HEK293 (cell line): ENCODE measurements around the gene STRA8.

Experiments used
- CTCF ChIA-PET: fragments of 350-600 bp; formaldehyde crosslinking; extraction: SDS; loops from one replicate; lab custom pipeline; 2021; ENCODE audit warnings: antibody characterized with exemption; lab: Yijun Ruan, JAX
- POLR2A ChIA-PET: fragments of 300-600 bp; formaldehyde crosslinking; extraction: SDS; loops from one replicate; lab custom pipeline; 2020; ENCODE audit warnings: antibody characterized with exemption, inconsistent platforms; lab: Yijun Ruan, JAX
- H3K27ac ChIP-seq: fragments of 200-500 bp; sonication (Bioruptor generic); 2 replicates; pipeline ENCODE4 v1.5.1; 2014; ENCODE audit warnings: low read depth, low read length, control low read depth, inconsistent platforms; ENCODE audit errors: extremely low read depth
- H3K36me3 ChIP-seq, 2 experiments: fragments of 200-500 bp in 1 of 2; sonication (Bioruptor generic) in 1 of 2; 1 replicate in 1 of 2; 2 replicates in 1 of 2; pipeline ENCODE4 v1.5.1; 2014 to 2017; ENCODE audit warnings: inconsistent platforms in 2 of 2, low read length in 2 of 2; ENCODE audit not compliant: control insufficient read depth in 2 of 2, insufficient read depth in 1 of 2
- H3K4me1 ChIP-seq: fragments of 200-500 bp; sonication (Bioruptor generic); 2 replicates; pipeline ENCODE4 v1.5.1; 2014; ENCODE audit warnings: mild to moderate bottlenecking, low read length, inconsistent platforms; ENCODE audit not compliant: control insufficient read depth, insufficient read depth
- H3K4me3 ChIP-seq: 2 replicates; pipeline ENCODE4 v1.5.1; 2011; ENCODE audit warnings: low read depth, mild to moderate bottlenecking, control low read depth, low read length, moderate library complexity
- H3K9me3 ChIP-seq: fragments of 200-500 bp; sonication (Bioruptor generic); 2 replicates; pipeline ENCODE4 v1.5.1; 2014; ENCODE audit warnings: low read depth, low read length, inconsistent platforms; ENCODE audit not compliant: control insufficient read depth, insufficient read depth
- ELK4 ChIP-seq: IDR thresholded peaks from 2 replicates; pipeline ENCODE4 v1.6.1; 2011; ENCODE audit warnings: mild to moderate bottlenecking, low read depth, low read length, borderline replicate concordance
- HOXC10 ChIP-seq: sonication (generic); formaldehyde crosslinking; IDR thresholded peaks from 2 replicates; pipeline ENCODE4 v1.8.1; 2023; ENCODE audit warnings: mild to moderate bottlenecking, missing genetic modification reagents
- IKZF3 ChIP-seq: fragments of 450-650 bp; IDR thresholded peaks from 2 replicates; pipeline ENCODE4 v1.5.0; 2018; ENCODE audit warnings: missing biosample characterization, mild to moderate bottlenecking, missing genetic modification characterization, moderate library complexity
- PRDM1 ChIP-seq: fragments of 450-650 bp; formaldehyde crosslinking; IDR thresholded peaks from 2 replicates; pipeline ENCODE4; 2016; ENCODE audit warnings: missing biosample characterization, missing genetic modification characterization
- SCRT1 ChIP-seq: fragments of 450-650 bp; formaldehyde crosslinking; IDR thresholded peaks from 2 replicates; pipeline ENCODE4 v1.5.1; 2016; ENCODE audit warnings: missing biosample characterization, missing genetic modification characterization, borderline replicate concordance
- SCRT2 ChIP-seq: fragments of 450-650 bp; formaldehyde crosslinking; IDR thresholded peaks from 2 replicates; pipeline ENCODE4 v1.5.1; 2016; ENCODE audit warnings: missing biosample characterization, missing genetic modification characterization
- SP7 ChIP-seq: fragments of 450-650 bp; formaldehyde crosslinking; IDR thresholded peaks from 2 replicates; pipeline ENCODE4 v1.5.1; 2016; ENCODE audit warnings: missing biosample characterization, missing genetic modification characterization
- WT1 ChIP-seq: fragments of 450-650 bp; formaldehyde crosslinking; IDR thresholded peaks from 2 replicates; pipeline ENCODE4 v1.5.1; 2016; ENCODE audit warnings: missing biosample characterization, missing genetic modification characterization
- ZBTB20 ChIP-seq: fragments of 450-650 bp; formaldehyde crosslinking; IDR thresholded peaks from 2 replicates; pipeline ENCODE4 v1.5.1; 2016; ENCODE audit warnings: missing biosample characterization, missing genetic modification characterization
- ZBTB44 ChIP-seq: fragments of 450-650 bp; IDR thresholded peaks from 2 replicates; pipeline ENCODE4 v1.5.1; 2018; ENCODE audit warnings: missing biosample characterization, mild to moderate bottlenecking, missing genetic modification characterization
- ZBTB8A ChIP-seq: fragments of 450-650 bp; formaldehyde crosslinking; IDR thresholded peaks from 2 replicates; pipeline ENCODE4 v1.5.1; 2016; ENCODE audit warnings: missing biosample characterization, missing genetic modification characterization
- ZFHX2 ChIP-seq: fragments of 450-650 bp; formaldehyde crosslinking; conservative IDR thresholded peaks from 2 replicates; pipeline ENCODE4 v1.5.1; 2016; ENCODE audit warnings: missing biosample characterization, missing genetic modification characterization
- ZIC2 ChIP-seq: fragments of 450-650 bp; formaldehyde crosslinking; IDR thresholded peaks from 2 replicates; pipeline ENCODE4 v1.5.1; 2016; ENCODE audit warnings: missing biosample characterization, missing genetic modification characterization
- ZNF114 ChIP-seq: fragments of 450-650 bp; formaldehyde crosslinking; IDR thresholded peaks from 2 replicates; pipeline ENCODE4 v1.5.0; 2017; ENCODE audit warnings: missing biosample characterization, missing genetic modification characterization
- ZNF157 ChIP-seq: fragments of 450-650 bp; formaldehyde crosslinking; IDR thresholded peaks from 2 replicates; pipeline ENCODE4 v1.5.1; 2016; ENCODE audit warnings: missing biosample characterization, missing genetic modification characterization
- ZNF16 ChIP-seq: fragments of 450-650 bp; formaldehyde crosslinking; IDR thresholded peaks from 2 replicates; pipeline ENCODE4 v1.5.1; 2016; ENCODE audit warnings: low read depth, missing biosample characterization, missing genetic modification characterization
- ZNF221 ChIP-seq: fragments of 450-650 bp; formaldehyde crosslinking; IDR thresholded peaks from 2 replicates; pipeline ENCODE4 v1.5.1; 2017; ENCODE audit warnings: missing biosample characterization, missing genetic modification characterization, borderline replicate concordance
- ZNF248 ChIP-seq: fragments of 450-650 bp; formaldehyde crosslinking; IDR thresholded peaks from 2 replicates; pipeline ENCODE4 v1.5.1; 2017; ENCODE audit warnings: missing biosample characterization, missing genetic modification characterization
- ZNF266 ChIP-seq: fragments of 450-650 bp; formaldehyde crosslinking; IDR thresholded peaks from 2 replicates; pipeline ENCODE4 v1.5.1; 2016; ENCODE audit warnings: missing biosample characterization, missing genetic modification characterization, low read depth
- ZNF274 ChIP-seq, 2 experiments: fragments of 200-500 bp in 1 of 2; fragments of 450-650 bp in 1 of 2; sonication (Bioruptor generic) in 1 of 2; formaldehyde crosslinking in 1 of 2; IDR thresholded peaks; 2 replicates each; pipeline versions ENCODE4 v1.5.1 to v1.6.1; 2014 to 2016; ENCODE audit warnings: borderline replicate concordance in 1 of 2, inconsistent platforms in 1 of 2, low read length in 1 of 2, missing biosample characterization in 1 of 2, missing genetic modification characterization in 1 of 2
- ZNF335 ChIP-seq: fragments of 450-650 bp; formaldehyde crosslinking; conservative IDR thresholded peaks from 2 replicates; pipeline ENCODE4 v1.5.1; 2016; ENCODE audit warnings: missing biosample characterization, missing genetic modification characterization
- ZNF404 ChIP-seq: fragments of 450-650 bp; formaldehyde crosslinking; IDR thresholded peaks from 2 replicates; pipeline ENCODE4 v1.5.1; 2017; ENCODE audit warnings: missing biosample characterization, missing genetic modification characterization
- ZNF48 ChIP-seq: fragments of 450-650 bp; formaldehyde crosslinking; IDR thresholded peaks from 2 replicates; pipeline ENCODE4 v1.5.1; 2016; ENCODE audit warnings: missing biosample characterization, missing genetic modification characterization
- ZNF501 ChIP-seq: fragments of 450-650 bp; formaldehyde crosslinking; IDR thresholded peaks from 2 replicates; pipeline ENCODE4 v1.5.1; 2016; ENCODE audit warnings: missing biosample characterization, missing genetic modification characterization
- ZNF580 ChIP-seq: fragments of 450-650 bp; formaldehyde crosslinking; IDR thresholded peaks from 2 replicates; pipeline ENCODE4 v1.5.1; 2016; ENCODE audit warnings: missing biosample characterization, missing genetic modification characterization
- ZNF600 ChIP-seq: fragments of 450-650 bp; formaldehyde crosslinking; IDR thresholded peaks from 2 replicates; pipeline ENCODE4 v1.5.1; 2016; ENCODE audit warnings: missing biosample characterization, missing genetic modification characterization
- ZNF629 ChIP-seq: fragments of 450-650 bp; formaldehyde crosslinking; IDR thresholded peaks from 2 replicates; pipeline ENCODE4 v1.5.1; 2017; ENCODE audit warnings: missing biosample characterization, missing genetic modification characterization
- ZNF660 ChIP-seq: fragments of 450-650 bp; IDR thresholded peaks from 2 replicates; pipeline ENCODE4 v1.5.1; 2018; ENCODE audit warnings: missing biosample characterization, mild to moderate bottlenecking, missing genetic modification characterization
- ZXDB ChIP-seq: fragments of 450-650 bp; formaldehyde crosslinking; IDR thresholded peaks from 2 replicates; pipeline ENCODE4 v1.5.1; 2016; ENCODE audit warnings: missing biosample characterization, missing genetic modification characterization
- TF ChIP-seq, protein P1 (sequence below): fragments of 450-650 bp; formaldehyde crosslinking; IDR thresholded peaks from 2 replicates; pipeline ENCODE4 v1.5.1; 2016; ENCODE audit warnings: missing biosample characterization, missing genetic modification characterization, low read depth

STRA8 gene

GRCh38 chr7:135208102-135208793, 25.4 kb upstream of the STRA8 start (continued):
- TF ChIP-seq SP7 (tag by site-specific recombination) (peak; percentile 58), ZFHX2 (tag by site-specific recombination) (peak; percentile 71), ZNF248 (tag by site-specific recombination) (no peak), ZIC2 (tag by site-specific recombination) (peak; percentile 89)

- H3K4me1 ChIP-seq: peaks cover 7% of the 10 kb centered on the region
- POLR2A ChIA-PET: no interaction called here
- TF ChIP-seq IKZF3: 0 out of 2 replicates have a peak, but pooled peaks have one; percentile 23
- no peak for TF ChIP-seq ZBTB8A
- TF ChIP-seq ZNF580 (tag by site-specific recombination): no peak
- peak; percentile 64 for TF ChIP-seq ZBTB20 (tag by site-specific recombination)
- peak; percentile 52; the same call in 1 of the 2 replicates for TF ChIP-seq SCRT2 (tag by site-specific recombination)
- 0 out of 2 replicates have a peak, but pooled peaks have one; percentile 10 for TF ChIP-seq SCRT1 (tag by site-specific recombination)
- no peak for TF ChIP-seq ZNF114
- H3K4me3 ChIP-seq: no peak overlapping the region
- H3K9me3 ChIP-seq: no peaks in the 10 kb centered on the region
- H3K36me3 ChIP-seq: peaks cover 0 to 25% of the 10 kb centered on the region in 2 experiments; a peak in 2 of 3 replicates
- CTCF ChIA-PET: no interaction called here
- H3K27ac ChIP-seq: no peak overlapping the region
Observed at GRCh38 chr7:135209225-135209834, 24.3 kb upstream of the STRA8 start.

DNA sequence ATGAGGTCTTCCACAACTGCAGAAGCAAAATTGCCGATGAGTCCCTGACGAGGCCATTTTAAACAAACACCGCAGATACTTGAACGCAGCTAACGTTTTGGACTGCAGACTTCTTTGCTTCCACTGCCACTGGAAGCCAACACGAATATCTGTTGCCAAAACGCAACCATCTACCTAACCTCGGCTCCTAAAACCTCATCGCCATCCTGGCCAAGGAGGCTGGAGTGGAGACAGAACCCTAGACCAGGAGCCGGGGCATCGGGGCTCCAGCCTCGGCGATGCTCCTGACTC, 22.8 kb upstream of the STRA8 start:
- H3K27ac ChIP-seq: no peak overlapping the region
- H3K9me3 ChIP-seq: no peaks in the 10 kb centered on the region
- H3K4me1 ChIP-seq: peaks cover 7% of the 10 kb centered on the region
- ChIA-PET POLR2A (interaction anchor here (1.4 to 1.5 kb wide), 2 partner anchors 9 to 10 kb away, joined by 3 to 4 read pairs; no protein-coding TSS in a partner anchor), CTCF (interaction anchor here (0.6 kb wide), 1 partner anchor 451 kb away, joined by 3 read pairs; no protein-coding TSS in a partner anchor)
- peak overlapping the region; percentile 84 for H3K4me3 ChIP-seq
- H3K36me3 ChIP-seq: peaks cover 0 to 13% of the 10 kb centered on the region in 2 experiments; a peak in 1 of 3 replicates
- TF ChIP-seq ZNF660 (tag by site-specific recombination) (peak; percentile 42; the same call in 1 of the 2 replicates), ZNF266 (tag by site-specific recombination) (no peak), ZBTB44 (tag by site-specific recombination) (no peak), ZNF629 (tag by site-specific recombination) (0 out of 2 replicates have a peak, but pooled peaks have one; percentile 7), ZNF501 (tag by site-specific recombination) (peak; percentile 50; the same call in 1 of the 2 replicates), ZNF221 (tag by site-specific recombination) (no peak), ZNF600 (tag by site-specific recombination) (peak; percentile 91; the same call in 1 of the 2 replicates), ZNF335 (peak; percentile 66), ELK4 (no peak), WT1 (tag by site-specific recombination) (no peak), ZNF157 (tag by site-specific recombination) (no peak), ZNF404 (tag by site-specific recombination) (no peak), ZXDB (tag by site-specific recombination) (no peak), ZNF274 (IDR thresholded peaks at IDR 0.05; ENCODE audit: low read length) (no peak), ZNF274 (tag by site-specific recombination; IDR thresholded peaks at IDR 0.05; ENCODE audit: borderline replicate concordance) (no peak), HOXC10 (CRISPR knock-in tag) (no peak), ZNF48 (tag by site-specific recombination) (no peak), ZNF16 (tag by site-specific recombination) (no peak), PRDM1 (tag by site-specific recombination) (no peak)
- TF ChIP-seq, protein P1, sequence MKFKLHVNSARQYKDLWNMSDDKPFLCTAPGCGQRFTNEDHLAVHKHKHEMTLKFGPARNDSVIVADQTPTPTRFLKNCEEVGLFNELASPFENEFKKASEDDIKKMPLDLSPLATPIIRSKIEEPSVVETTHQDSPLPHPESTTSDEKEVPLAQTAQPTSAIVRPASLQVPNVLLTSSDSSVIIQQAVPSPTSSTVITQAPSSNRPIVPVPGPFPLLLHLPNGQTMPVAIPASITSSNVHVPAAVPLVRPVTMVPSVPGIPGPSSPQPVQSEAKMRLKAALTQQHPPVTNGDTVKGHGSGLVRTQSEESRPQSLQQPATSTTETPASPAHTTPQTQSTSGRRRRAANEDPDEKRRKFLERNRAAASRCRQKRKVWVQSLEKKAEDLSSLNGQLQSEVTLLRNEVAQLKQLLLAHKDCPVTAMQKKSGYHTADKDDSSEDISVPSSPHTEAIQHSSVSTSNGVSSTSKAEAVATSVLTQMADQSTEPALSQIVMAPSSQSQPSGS (tag by site-specific recombination): no peak
